Measurements from ENCODE around the gene KCTD2.
A peak's percentile ranks its signal among the peaks of the same experiment; 100 is the strongest.

DNA sequence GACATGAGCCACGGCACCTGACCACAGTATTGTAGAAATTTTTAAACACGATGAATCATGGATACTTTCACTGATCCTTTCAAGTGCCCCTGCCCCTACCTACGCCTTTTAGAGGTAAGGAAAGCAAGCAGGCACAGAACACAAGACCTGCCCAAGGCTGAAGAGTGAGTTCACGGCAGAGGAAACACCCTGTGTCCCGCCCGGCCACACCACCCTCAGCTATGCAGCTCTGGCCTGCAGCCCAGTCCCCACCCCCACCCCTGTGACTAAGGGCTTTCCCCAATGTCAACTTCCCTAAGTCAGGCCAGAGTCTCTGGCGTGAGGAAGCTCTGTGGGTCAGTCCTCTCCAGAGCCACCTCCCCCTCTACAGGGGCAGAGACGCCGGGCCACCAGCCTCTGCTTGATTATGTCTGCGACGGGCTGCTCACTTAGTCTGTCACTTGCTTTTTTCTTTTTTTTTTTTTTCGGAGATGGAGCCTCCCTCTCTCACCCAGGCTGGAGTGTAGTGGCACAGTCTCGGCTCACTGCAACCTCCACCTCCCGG, 49.1 kb downstream of the KCTD2 start:
- TF ChIP-seq EP300 (IDR thresholded peaks at IDR 0.05; ENCODE audit: low read depth in 2 of 2, low read length in 2 of 2) = peak; percentile 69 to 79; a peak in 3 of 4 replicates
- peak; percentile 77 for TF ChIP-seq EP300 (CRISPR knock-in tag; IDR thresholded peaks at IDR 0.05; ENCODE audit: borderline replicate concordance)
- no peak for TF ChIP-seq CBX2 (IDR thresholded peaks at IDR 0.05; ENCODE audit: low read depth, low read length)
- TF ChIP-seq CBX2 (CRISPR knock-in tag; IDR thresholded peaks at IDR 0.05; ENCODE audit: low read depth) = no peak
- no peak for TF ChIP-seq SP1 (IDR thresholded peaks at IDR 0.05)
- no peak for TF ChIP-seq SP1 (CRISPR knock-in tag; IDR thresholded peaks at IDR 0.05)

Data from HepG2 (cell line).